H1 (cell line): Measurements from ENCODE around the gene CIBAR2. TPM values are rescaled to one million over a fixed set of nuclear protein-coding genes. Genes with fewer than 3 reads are reported as not detected.

Experiments used
- CTCF ChIA-PET: fragments of 300-600 bp; sonication (Branson Sonifier 250); formaldehyde crosslinking; loops from one replicate; lab custom pipeline; 2021; ENCODE audit not compliant: partially characterized antibody; lab: Charles Lee
- POLR2A ChIA-PET: fragments of 300-600 bp; sonication (Branson Sonifier 250); formaldehyde crosslinking; loops from one replicate; lab custom pipeline; 2021; ENCODE audit warnings: inconsistent platforms; ENCODE audit not compliant: partially characterized antibody; lab: Charles Lee
- DNase-seq, 2 experiments: peaks; one replicate each; pipeline versions ENCODE4 v3.0.0 to v3.0.0-alpha.2; 2010 to 2022; ENCODE audit warnings: low spot score in 2 of 2, low read depth in 1 of 2, mixed read lengths in 1 of 2
- FAIRE-seq: peaks from 2 replicates; lab custom pipeline; 2011; peaks lifted over from hg19 to GRCh38; lab: Jason Lieb, UNC
- H2AFZ ChIP-seq: 2 replicates; pipeline ENCODE4 v1.8.1; 2012; ENCODE audit warnings: low read length, inconsistent platforms
- H2AK5ac ChIP-seq: 2 replicates; pipeline ENCODE4 v1.6.1; 2013; ENCODE audit warnings: low read depth, low read length
- H2BK120ac ChIP-seq: replicated peaks from 2 replicates; pipeline ENCODE3; 2013; ENCODE audit warnings: low read depth, low read length, inconsistent platforms
- H2BK12ac ChIP-seq: 2 replicates; pipeline ENCODE4 v1.6.1; 2013; ENCODE audit warnings: low read depth, low read length
- H2BK15ac ChIP-seq: 2 replicates; pipeline ENCODE4 v1.6.1; 2013; ENCODE audit warnings: low read length
- H2BK20ac ChIP-seq: 2 replicates; pipeline ENCODE4 v1.6.1; 2013; ENCODE audit warnings: low read length
- H2BK5ac ChIP-seq: 2 replicates; pipeline ENCODE4 v1.6.1; 2013; ENCODE audit warnings: low read depth, low read length
- H3K14ac ChIP-seq: 2 replicates; pipeline ENCODE4 v1.6.1; 2013; ENCODE audit warnings: inconsistent platforms; ENCODE audit not compliant: insufficient read length
- H3K18ac ChIP-seq: 2 replicates; pipeline ENCODE4 v1.6.1; 2013; ENCODE audit warnings: low read length; ENCODE audit errors: extremely low read depth
- H3K23ac ChIP-seq: 2 replicates; pipeline ENCODE4 v1.6.1; 2013; ENCODE audit warnings: inconsistent platforms; ENCODE audit not compliant: insufficient read length
- H3K23me2 ChIP-seq: 2 replicates; pipeline ENCODE4 v1.6.1; 2013; ENCODE audit warnings: low read depth, low read length
- H3K27ac ChIP-seq: 2 replicates; pipeline ENCODE4 v1.6.1; 2011; ENCODE audit warnings: low read depth, low read length, inconsistent platforms
- H3K27me3 ChIP-seq, 4 experiments: replicated peaks in 1 of 4; 1 replicate in 1 of 4; 2 replicates in 3 of 4; pipeline versions ENCODE4 v1.6.1 to v1.8.1; 2011 to 2013; ENCODE audit warnings: low read length in 3 of 4, mild to moderate bottlenecking in 3 of 4, inconsistent platforms in 2 of 4, mixed read lengths in 2 of 4, moderate library complexity in 1 of 4; ENCODE audit not compliant: control insufficient read depth in 3 of 4, insufficient read depth in 3 of 4; ENCODE audit errors: extremely low read depth in 1 of 4
- H3K36me3 ChIP-seq, 4 experiments: 2 replicates each; pipeline versions ENCODE4 v1.6.1 to v1.8.1; 2011 to 2013; ENCODE audit warnings: mild to moderate bottlenecking in 4 of 4, low read length in 3 of 4, moderate library complexity in 2 of 4, control low read depth in 1 of 4, inconsistent platforms in 1 of 4; ENCODE audit not compliant: insufficient read depth in 4 of 4, control insufficient read depth in 2 of 4
- H3K4ac ChIP-seq: replicated peaks from 2 replicates; pipeline ENCODE3; 2013; ENCODE audit warnings: low read length, low read depth, mixed read lengths, inconsistent platforms; ENCODE audit not compliant: insufficient read length
- H3K4me1 ChIP-seq, 4 experiments: replicated peaks in 1 of 4; 1 replicate in 1 of 4; 2 replicates in 3 of 4; pipeline versions ENCODE4 v1.6.1 to v1.8.1; 2011 to 2013; ENCODE audit warnings: low read length in 3 of 4, inconsistent platforms in 2 of 4, mixed read lengths in 1 of 4; ENCODE audit not compliant: insufficient read depth in 4 of 4, control insufficient read depth in 3 of 4
- H3K4me2 ChIP-seq, 2 experiments: 2 replicates each; pipeline versions ENCODE4 v1.6.1 to v1.8.1; 2011 to 2013; ENCODE audit warnings: low read depth in 2 of 2, low read length in 2 of 2, control low read depth in 1 of 2, inconsistent platforms in 1 of 2, mild to moderate bottlenecking in 1 of 2; ENCODE audit not compliant: insufficient read depth in 1 of 2
- H3K4me3 ChIP-seq, 4 experiments: fragments of 200-600, 300-600 bp in 1 of 4; sonication (generic), shearing (Covaris generic), sonication (Bioruptor Twin) in 1 of 4; 2 replicates each; pipeline versions ENCODE4 v1.5.1 to v1.8.1; 2011 to 2016; ENCODE audit warnings: low read length in 4 of 4, low read depth in 3 of 4, control low read depth in 2 of 4, inconsistent platforms in 2 of 4, mild to moderate bottlenecking in 2 of 4, mixed read lengths in 1 of 4, moderate library complexity in 1 of 4; ENCODE audit not compliant: insufficient read depth in 2 of 4; ENCODE audit errors: extremely low read depth in 1 of 4
- H3K56ac ChIP-seq: replicated peaks from 2 replicates; pipeline ENCODE3; 2013; ENCODE audit warnings: low read depth, mild to moderate bottlenecking, mixed read lengths, low read length, inconsistent platforms; ENCODE audit not compliant: insufficient read length
- H3K79me1 ChIP-seq: 2 replicates; pipeline ENCODE4 v1.6.1; 2013; ENCODE audit warnings: low read depth, low read length, control low read depth
- H3K79me2 ChIP-seq, 2 experiments: 2 replicates each; pipeline versions ENCODE4 v1.6.1 to v1.8.1; 2012 to 2013; ENCODE audit warnings: low read length in 2 of 2, mild to moderate bottlenecking in 2 of 2, inconsistent platforms in 1 of 2; ENCODE audit not compliant: insufficient read depth in 2 of 2, control insufficient read depth in 1 of 2
- H3K9ac ChIP-seq, 4 experiments: replicated peaks in 1 of 4; 1 replicate in 1 of 4; 2 replicates in 3 of 4; pipeline versions ENCODE4 v1.6.1 to v1.8.1; 2011 to 2013; ENCODE audit warnings: low read depth in 3 of 4, low read length in 3 of 4, control low read depth in 2 of 4, mild to moderate bottlenecking in 2 of 4, moderate library complexity in 2 of 4, inconsistent platforms in 1 of 4; ENCODE audit errors: extremely low read depth in 1 of 4
- H3K9me3 ChIP-seq, 2 experiments: 2 replicates each; pipeline versions ENCODE4 v1.6.1 to v1.8.1; 2012 to 2013; ENCODE audit warnings: mild to moderate bottlenecking in 2 of 2, moderate library complexity in 2 of 2, control low read depth in 1 of 2, inconsistent platforms in 1 of 2, low read depth in 1 of 2, low read length in 1 of 2, mixed read lengths in 1 of 2; ENCODE audit not compliant: insufficient read depth in 2 of 2
- H4K20me1 ChIP-seq, 2 experiments: replicated peaks in 1 of 2; 2 replicates each; pipeline versions ENCODE3 to v1.8.1; 2011 to 2013; ENCODE audit warnings: inconsistent platforms in 2 of 2, low read length in 2 of 2, mild to moderate bottlenecking in 1 of 2; ENCODE audit not compliant: insufficient read depth in 2 of 2, control insufficient read depth in 1 of 2
- H4K5ac ChIP-seq: 2 replicates; pipeline ENCODE4 v1.6.1; 2013; ENCODE audit warnings: low read length, low read depth, mixed read lengths, inconsistent platforms; ENCODE audit not compliant: insufficient read length
- H4K8ac ChIP-seq: 2 replicates; pipeline ENCODE4 v1.8.0; 2013; ENCODE audit warnings: mild to moderate bottlenecking, moderate library complexity, low read length, inconsistent platforms; ENCODE audit not compliant: insufficient read depth; ENCODE audit errors: extremely low read depth
- H4K91ac ChIP-seq: replicated peaks from 2 replicates; pipeline ENCODE3; 2013; ENCODE audit warnings: low read length, mixed read lengths, inconsistent platforms; ENCODE audit not compliant: insufficient read length
- ASH2L ChIP-seq: fragments of 200-600, 300-600 bp; sonication (generic); IDR thresholded peaks from one replicate; pipeline ENCODE4 v1.7.1; 2017; ENCODE audit warnings: low read length
- CBX8 ChIP-seq: fragments of 300-800, 300-1000 bp; sonication (generic); IDR thresholded peaks from 2 replicates; pipeline ENCODE4 v1.7.1; 2016; ENCODE audit warnings: low read depth, low read length, borderline replicate concordance
- CREB1 ChIP-seq: IDR thresholded peaks from 2 replicates; pipeline ENCODE4 v1.6.1; 2012; ENCODE audit warnings: inconsistent platforms
- EP300 ChIP-seq, 2 experiments: IDR thresholded peaks; 1 replicate in 1 of 2; 2 replicates in 1 of 2; pipeline ENCODE4 v1.6.1; 2011 to 2012; ENCODE audit warnings: low read depth in 2 of 2, low read length in 2 of 2, mild to moderate bottlenecking in 2 of 2, borderline replicate concordance in 1 of 2, inconsistent platforms in 1 of 2, moderate library complexity in 1 of 2
- RXRA ChIP-seq: IDR thresholded peaks from 2 replicates; pipeline ENCODE4 v1.6.1; 2011; ENCODE audit warnings: low read depth, mild to moderate bottlenecking, low read length, moderate library complexity; ENCODE audit not compliant: insufficient read depth
- TAF1 ChIP-seq: IDR thresholded peaks from 2 replicates; pipeline ENCODE4 v1.6.1; 2011; ENCODE audit warnings: mild to moderate bottlenecking, low read depth, low read length
- TBP ChIP-seq: IDR thresholded peaks from 2 replicates; pipeline ENCODE4 v1.6.1; 2011; ENCODE audit warnings: low read depth, low read length, improper control_type of control experiment
- YY1 ChIP-seq: IDR thresholded peaks from 2 replicates; pipeline ENCODE4 v1.6.1; 2011; ENCODE audit warnings: low read depth, mild to moderate bottlenecking, low read length
- WGBS, 2 experiments: shearing (Covaris generic) in 1 of 2; methylation state at CpG; one replicate each; pipeline versions ENCODE4 v1.1.6 to v1.1.7; 2013 to 2015; ENCODE audit warnings: low lambda C conversion rate in 2 of 2, mixed read lengths in 2 of 2, inconsistent platforms in 1 of 2, low coverage in 1 of 2, missing lambda C conversion rate in 1 of 2; ENCODE audit not compliant: insufficient replicate concordance in 2 of 2, insufficient coverage in 1 of 2, insufficient read length in 1 of 2; ENCODE audit errors: extremely low coverage in 1 of 2, missing lambda C conversion rate in 1 of 2; 5-methylcytosine and 5-hydroxymethylcytosine counted together
- polyA plus RNA-seq, 7 experiments: library from polyadenylated mRNA; depleted of rRNA in 3 of 7; stranded (reverse) in 5 of 7; unstranded in 2 of 7; fragments of >200 nt in 5 of 7; fragments of 200-250 nt in 2 of 7; gene quantifications; 1 replicate in 5 of 7; 2 replicates in 1 of 7; 4 replicates in 1 of 7; pipeline versions ENCODE4 v1.2.1 to v1.2.3, GENCODE V29; 2011 to 2013; ENCODE audit warnings: missing spikeins in 2 of 7, mixed read lengths in 2 of 7
- total RNA-seq: library from RNA; stranded (reverse); fragmentation: NEBNext Ultra II Directional; extraction: Animal tissue kit (Norgen Biotek cat#: 25700); gene quantifications from 2 replicates; pipeline ENCODE4 v1.2.1, GENCODE V29; 2021
- TF ChIP-seq, protein P1 (sequence below): IDR thresholded peaks from 2 replicates; pipeline ENCODE4 v1.6.1; 2012; ENCODE audit warnings: inconsistent platforms
- TF ChIP-seq, protein P2 (sequence below), 3 experiments: IDR thresholded peaks; 1 replicate in 2 of 3; 2 replicates in 1 of 3; pipeline versions ENCODE4 v1.5.1 to v1.6.1; 2011; ENCODE audit warnings: low read length in 3 of 3, mild to moderate bottlenecking in 3 of 3, inconsistent platforms in 2 of 3, low read depth in 1 of 3, moderate library complexity in 1 of 3; ENCODE audit not compliant: insufficient read depth in 1 of 3; ENCODE audit errors: control extremely low read depth in 1 of 3

Gene CIBAR2
- total and polyA plus RNA-seq, 2 of the 8 experiments (the other 6 are each of a cell fraction or from before 2014, with no cell fraction given), result 0.18 TPM; not detected in 1

DNA sequence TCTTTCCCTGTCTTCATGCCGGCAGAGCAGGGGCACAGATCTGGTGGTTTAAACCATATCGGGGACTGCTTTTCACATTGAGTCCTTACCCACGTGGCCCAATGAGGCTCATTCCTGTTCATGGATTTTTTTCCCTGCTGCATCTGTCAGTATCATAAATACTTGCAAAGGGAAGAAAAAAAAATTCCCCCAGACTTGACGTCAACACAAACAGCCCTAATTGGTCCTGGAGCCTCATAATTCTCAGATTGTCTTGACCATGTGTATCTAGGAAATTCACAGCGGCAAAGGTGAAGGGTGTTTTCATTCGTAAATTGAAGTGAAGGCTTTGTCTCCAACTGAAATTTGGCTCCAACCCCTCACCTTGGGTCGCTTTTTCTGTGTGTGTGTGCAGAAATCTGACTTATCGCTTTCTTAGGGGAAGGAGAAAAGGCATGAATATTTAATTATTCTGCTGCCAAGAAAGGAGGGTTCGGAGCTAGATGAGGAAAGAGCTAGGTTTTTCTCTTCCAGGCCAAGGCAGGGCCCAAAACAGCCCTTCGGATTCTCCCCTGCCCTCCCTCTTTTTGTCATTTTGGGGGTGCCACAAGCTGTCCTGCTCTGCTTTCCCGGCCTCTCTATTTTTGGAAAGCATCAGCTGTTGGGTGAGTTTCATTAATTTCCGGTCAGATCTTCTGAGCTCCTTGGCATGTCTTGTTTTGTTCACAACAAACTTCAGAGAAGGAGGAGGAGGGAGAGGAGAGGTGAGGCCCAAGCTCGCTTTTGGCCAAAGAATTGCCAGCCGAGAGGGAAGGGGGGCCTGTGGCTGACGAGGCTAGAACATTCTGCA is 17.8 kb upstream of the CIBAR2 start:
- H4K20me1 ChIP-seq, result no peaks in the 10 kb centered on the region
- no peaks in the 10 kb centered on the region for H3K36me3 ChIP-seq
- H3K27me3 ChIP-seq, result no peaks in the 10 kb centered on the region; a peak in 1 of 7 replicates
- no peak overlapping the region for H2AK5ac ChIP-seq
- no peak overlapping the region for H2BK15ac ChIP-seq
- peak overlapping the region; percentile 60; the same call in 1 of the 2 replicates for H2AFZ ChIP-seq
- no peak overlapping the region for H3K4me3 ChIP-seq
- no peak overlapping the region for H3K27ac ChIP-seq
- H3K79me2 ChIP-seq, result no peaks in the 10 kb centered on the region
- H3K4me1 ChIP-seq, result peaks cover 4 to 19% (median 8%) of the 10 kb centered on the region in 4 experiments
- H3K14ac ChIP-seq, result no peak overlapping the region
- no peak for DNase-seq
- POLR2A ChIA-PET, result no interaction called here
- no peaks in the 10 kb centered on the region for H3K9me3 ChIP-seq
- no peak overlapping the region for H4K5ac ChIP-seq
- H3K56ac ChIP-seq, result no peak overlapping the region
- no peak overlapping the region for H4K8ac ChIP-seq
- no peak overlapping the region for H3K23ac ChIP-seq
- no peaks in the 10 kb centered on the region for H3K79me1 ChIP-seq
- H3K4me2 ChIP-seq, result no peak overlapping the region
- peak overlapping the region; percentile 61 for H2BK120ac ChIP-seq
- H2BK12ac ChIP-seq, result no peak overlapping the region
- CTCF ChIA-PET, result interaction anchor here (0.6 to 3.9 kb wide), 9 partner anchors 11 to 338 kb away, joined by 3 to 10 read pairs (median 4); no protein-coding TSS in a partner anchor
- peak overlapping the region; percentile 32 for H3K18ac ChIP-seq
- no peak overlapping the region for H2BK20ac ChIP-seq
- 81% methylated on average over 15 of the region's 15 CpGs; no CpG with 5 or more reads in 1 of the 2 experiments for WGBS, 2 experiments
- no peak overlapping the region for H3K4ac ChIP-seq
- H3K23me2 ChIP-seq, result no peaks in the 10 kb centered on the region
- no peak overlapping the region for H2BK5ac ChIP-seq
- no peak for FAIRE-seq
- peak overlapping the region; percentile 79 for H4K91ac ChIP-seq
- no peak overlapping the region for H3K9ac ChIP-seq
- TF ChIP-seq CBX8 (no peak), EP300 (IDR thresholded peaks at IDR 0.05; ENCODE audit: borderline replicate concordance in 1 of 2, low read depth in 2 of 2, low read length in 2 of 2) (no peak), RXRA (no peak), YY1 (no peak), CREB1 (no peak), ASH2L (no peak), TAF1 (no peak), TBP (no peak)
- TF ChIP-seq, protein P1, sequence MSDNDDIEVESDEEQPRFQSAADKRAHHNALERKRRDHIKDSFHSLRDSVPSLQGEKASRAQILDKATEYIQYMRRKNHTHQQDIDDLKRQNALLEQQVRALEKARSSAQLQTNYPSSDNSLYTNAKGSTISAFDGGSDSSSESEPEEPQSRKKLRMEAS, result no peak
- TF ChIP-seq, protein P2, sequence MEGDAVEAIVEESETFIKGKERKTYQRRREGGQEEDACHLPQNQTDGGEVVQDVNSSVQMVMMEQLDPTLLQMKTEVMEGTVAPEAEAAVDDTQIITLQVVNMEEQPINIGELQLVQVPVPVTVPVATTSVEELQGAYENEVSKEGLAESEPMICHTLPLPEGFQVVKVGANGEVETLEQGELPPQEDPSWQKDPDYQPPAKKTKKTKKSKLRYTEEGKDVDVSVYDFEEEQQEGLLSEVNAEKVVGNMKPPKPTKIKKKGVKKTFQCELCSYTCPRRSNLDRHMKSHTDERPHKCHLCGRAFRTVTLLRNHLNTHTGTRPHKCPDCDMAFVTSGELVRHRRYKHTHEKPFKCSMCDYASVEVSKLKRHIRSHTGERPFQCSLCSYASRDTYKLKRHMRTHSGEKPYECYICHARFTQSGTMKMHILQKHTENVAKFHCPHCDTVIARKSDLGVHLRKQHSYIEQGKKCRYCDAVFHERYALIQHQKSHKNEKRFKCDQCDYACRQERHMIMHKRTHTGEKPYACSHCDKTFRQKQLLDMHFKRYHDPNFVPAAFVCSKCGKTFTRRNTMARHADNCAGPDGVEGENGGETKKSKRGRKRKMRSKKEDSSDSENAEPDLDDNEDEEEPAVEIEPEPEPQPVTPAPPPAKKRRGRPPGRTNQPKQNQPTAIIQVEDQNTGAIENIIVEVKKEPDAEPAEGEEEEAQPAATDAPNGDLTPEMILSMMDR (IDR thresholded peaks at IDR 0.05; ENCODE audit: control extremely low read depth in 1 of 3, insufficient read depth in 1 of 3, low read depth in 1 of 3, low read length in 3 of 3), result no peak
